A673 (cell line): ENCODE data around the gene KCTD7. TPM values are rescaled to one million over a fixed set of nuclear protein-coding genes. Genes with fewer than 3 reads are reported as not detected.
"Not testable (repeated sequence)": the region's sequence is repeated elsewhere in the genome, so short reads cannot be mapped to it uniquely, and the experiment has no call there.

Experiments used
- BruUV-seq: library from RNA; stranded (reverse); fragments of 400-500 nt; replicated peaks from 2 replicates; lab custom pipeline; 2021; lab: Mats Ljungman, UMichigan
- CTCF ChIA-PET: fragments of 300-600 bp; sonication (Branson Sonifier 250); formaldehyde crosslinking; loops from one replicate; lab custom pipeline; 2022; ENCODE audit warnings: antibody characterized with exemption; lab: Charles Lee
- POLR2A ChIA-PET: fragments of 300-600 bp; sonication (Branson Sonifier 250); formaldehyde crosslinking; loops from one replicate; lab custom pipeline; 2022; ENCODE audit warnings: antibody characterized with exemption; ENCODE audit not compliant: low non-redundant PET; lab: Charles Lee
- DNase-seq: peaks from one replicate; pipeline ENCODE4 v3.0.0-alpha.2; 2015; ENCODE audit warnings: low spot score
- H3K27ac ChIP-seq: fragments of 200-600 bp; sonication (generic); 2 replicates; pipeline ENCODE4 v1.5.1; 2016; ENCODE audit warnings: mixed run types, low read depth, mild to moderate bottlenecking, mixed read lengths, antibody characterized with exemption, low read length; ENCODE audit not compliant: poor library complexity, severe bottlenecking
- H3K27me3 ChIP-seq: fragments of 200-600 bp; sonication (generic); replicated peaks from 2 replicates; pipeline ENCODE4 v1.6.1; 2017; ENCODE audit warnings: mixed run types, low read depth, mild to moderate bottlenecking, mixed read lengths, antibody characterized with exemption, low read length; ENCODE audit not compliant: insufficient read depth, poor library complexity
- H3K36me3 ChIP-seq: fragments of 200-600 bp; sonication (generic); 2 replicates; pipeline ENCODE4 v1.6.1; 2016; ENCODE audit warnings: mixed run types, mild to moderate bottlenecking, mixed read lengths, antibody characterized with exemption, low read length; ENCODE audit not compliant: insufficient read depth, poor library complexity, severe bottlenecking
- H3K4me1 ChIP-seq: fragments of 200-600 bp; sonication (generic); 2 replicates; pipeline ENCODE4 v1.6.1; 2017; ENCODE audit warnings: mixed run types, mild to moderate bottlenecking, mixed read lengths, antibody characterized with exemption, low read length; ENCODE audit not compliant: insufficient read depth, poor library complexity, severe bottlenecking
- H3K4me3 ChIP-seq: fragments of 200-600 bp; sonication (generic); 2 replicates; pipeline ENCODE4 v1.5.1; 2016; ENCODE audit warnings: low read depth, mixed run types, mild to moderate bottlenecking, mixed read lengths, low read length; ENCODE audit not compliant: poor library complexity, severe bottlenecking
- H3K9me3 ChIP-seq: fragments of 200-600 bp; sonication (generic); 2 replicates; pipeline ENCODE4 v1.6.1; 2016; ENCODE audit warnings: mixed run types, low read depth, mild to moderate bottlenecking, mixed read lengths, antibody characterized with exemption, low read length; ENCODE audit not compliant: poor library complexity, severe bottlenecking
- CTCF ChIP-seq: fragments of 300-800, 200-600 bp; sonication (generic); conservative IDR thresholded peaks from 2 replicates; pipeline ENCODE4 v1.5.1; 2017; ENCODE audit warnings: low read depth, mild to moderate bottlenecking, antibody characterized with exemption, low read length, moderate library complexity, mixed read lengths
- EZH2 ChIP-seq: fragments of 200-600 bp; sonication (generic); IDR thresholded peaks from 2 replicates; pipeline ENCODE4 v1.6.1; 2017; ENCODE audit warnings: borderline replicate concordance, low read depth, mild to moderate bottlenecking, mixed read lengths, antibody characterized with exemption, low read length; ENCODE audit not compliant: poor library complexity, severe bottlenecking
- intact Hi-C: fragments of 100-400 bp; cut with micrococcal nuclease; formaldehyde crosslinking; loops from one replicate; pipeline ENCODE4 v1.10.0; 2022; ENCODE audit not compliant: unreplicated experiment
- total RNA-seq: library from RNA; stranded (reverse); gene quantifications from 2 replicates; pipeline ENCODE4 v1.2.3, GENCODE V29; 2021

The KCTD7 gene
- total RNA-seq, 1 experiment from 2014 or later = 10.6 TPM

- Histone ChIP-seq H3K27ac (peak overlapping the region; percentile 96), H3K4me3 (peak overlapping the region; percentile 80)
- H3K9me3 ChIP-seq, POLR2A ChIA-PET, H3K27me3 ChIP-seq, DNase-seq, intact Hi-C loops, CTCF ChIA-PET, H3K36me3 ChIP-seq, H3K4me1 ChIP-seq: not testable (repeated sequence)
- BruUV-seq = TSS peak; percentile 86
- TF ChIP-seq CTCF = 0 out of 2 replicates have a peak, but pooled peaks have one; percentile 25
Observed at GRCh38 chr7:66653719-66654274, 25.1 kb downstream of the KCTD7 start.

DNA sequence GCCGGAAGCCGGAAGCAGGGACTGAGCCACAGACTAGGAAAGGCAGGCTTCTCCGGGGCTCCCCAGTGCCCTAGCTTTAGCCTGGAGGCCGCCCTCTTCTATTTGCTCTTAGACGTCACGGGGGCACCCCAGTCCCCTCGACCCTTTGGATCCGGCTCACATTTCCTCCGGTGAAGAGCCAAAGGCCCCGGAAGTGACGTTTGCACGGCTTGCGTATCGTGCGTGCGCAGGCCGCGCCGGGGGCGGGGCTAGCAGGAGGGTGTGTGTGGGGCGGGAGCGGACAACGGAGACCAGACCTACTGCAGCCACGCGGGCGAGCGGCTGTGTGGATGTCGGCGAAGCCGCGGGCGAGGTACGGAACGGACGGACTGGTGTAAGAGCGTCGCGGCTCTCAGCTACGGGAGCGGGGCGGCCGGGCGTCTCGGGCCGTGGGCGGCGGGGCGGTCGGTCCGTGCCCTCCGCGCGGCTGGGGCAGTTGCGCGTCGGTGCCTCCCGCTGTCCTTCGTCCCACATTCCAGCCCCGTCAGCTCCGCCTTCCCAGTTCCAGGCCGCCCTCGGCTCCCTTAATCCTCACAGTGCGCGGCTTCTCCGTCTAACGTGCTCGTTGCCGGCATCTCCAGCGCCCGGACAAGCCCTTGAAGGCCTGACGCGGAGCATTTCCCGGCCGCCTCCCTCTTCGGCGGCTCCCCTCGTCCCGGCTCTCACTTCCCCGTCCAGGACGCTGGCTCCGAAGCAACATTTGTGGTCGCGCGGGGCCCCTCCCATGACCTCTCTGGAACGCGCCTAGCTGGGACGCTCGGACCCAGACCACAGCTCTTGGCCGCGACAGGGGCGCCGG, 25.8 kb downstream of the KCTD7 start:
- intact Hi-C loops = no loop called here
- TF ChIP-seq CTCF (no peak), EZH2 (no peak)
- BruUV-seq = no TSS peak
- ChIA-PET POLR2A (no interaction called here), CTCF (interaction anchor here (0.6 kb wide), 1 partner anchor 516 kb away, joined by 6 read pairs; no protein-coding TSS in a partner anchor)
- Histone ChIP-seq H3K4me1 (no peaks in the 10 kb centered on the region), H3K36me3 (no peaks in the 10 kb centered on the region), H3K27me3 (no peaks in the 10 kb centered on the region), H3K4me3 (peak overlapping the region; percentile 80), H3K27ac (peak overlapping the region; percentile 96), H3K9me3 (no peaks in the 10 kb centered on the region)
- DNase-seq = peak; percentile 99

- intact Hi-C loops, POLR2A ChIA-PET, H3K36me3 ChIP-seq, H3K9me3 ChIP-seq, H3K4me1 ChIP-seq, BruUV-seq, H3K27me3 ChIP-seq: not testable (repeated sequence)
- Histone ChIP-seq H3K27ac (peak overlapping the region; percentile 96), H3K4me3 (peak overlapping the region; percentile 80)
- DNase-seq = peak; percentile 22
- CTCF ChIA-PET = interaction anchor here (0.6 kb wide), 1 partner anchor 517 kb away, joined by 6 read pairs; no protein-coding TSS in a partner anchor
Observed at GRCh38 chr7:66655113-66655806, 26.6 kb downstream of the KCTD7 start.

DNA sequence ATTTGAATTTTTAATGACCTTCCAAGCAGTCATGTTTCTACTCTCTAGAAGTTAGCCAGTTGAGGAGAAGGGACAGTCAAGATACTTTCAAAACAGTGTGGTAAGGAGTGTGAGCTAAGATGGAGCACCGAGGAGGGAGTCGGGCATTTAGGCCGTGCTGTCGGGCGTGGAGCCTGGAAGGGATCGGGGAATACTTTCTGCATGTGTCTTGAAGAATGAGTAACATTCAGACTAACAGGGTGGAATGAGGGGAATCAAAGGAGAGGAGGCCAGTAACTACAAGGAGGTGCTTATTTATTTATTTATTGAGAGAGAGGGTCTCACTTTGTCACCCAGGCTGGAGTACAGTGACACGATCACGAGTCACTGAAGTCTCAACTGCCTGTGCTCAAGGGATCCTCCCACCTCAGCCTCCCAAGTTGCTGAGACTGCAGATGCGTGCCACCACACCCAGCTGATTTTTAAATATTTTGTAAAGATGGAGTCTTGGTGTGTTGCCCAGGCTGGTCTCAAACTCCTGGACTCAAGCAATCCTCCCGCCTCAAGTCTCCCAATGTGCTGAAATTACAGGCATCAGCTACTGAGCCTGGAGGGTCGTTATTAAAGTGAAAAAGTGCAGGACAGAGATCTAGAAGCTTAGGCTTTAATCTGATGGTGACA, 27.3 kb downstream of the KCTD7 start:
- H3K4me1 ChIP-seq, DNase-seq, H3K9me3 ChIP-seq, CTCF ChIA-PET, H3K27ac ChIP-seq, H3K27me3 ChIP-seq, POLR2A ChIA-PET, intact Hi-C loops, H3K36me3 ChIP-seq: not testable (repeated sequence)
- TSS peak; percentile 32 for BruUV-seq
- H3K4me3 ChIP-seq = peak overlapping the region; percentile 80
